ENCODE results near the gene C7orf57.

The C7orf57 gene

GRCh38 chr7:48085433-48085791, 50.1 kb downstream of the C7orf57 start:
- peak; percentile 11 for DNase-seq (ENCODE audit: low read depth)

GRCh38 chr7:48085942-48086341, 50.6 kb downstream of the C7orf57 start:
- DNase-seq (ENCODE audit: low read depth): no peak

- DNase-seq (ENCODE audit: low read depth): peak; percentile 89
Measured at GRCh38 chr7:48087349-48087748, 52.0 kb downstream of the C7orf57 start.

GRCh38 chr7:48088559-48089045, 53.3 kb downstream of the C7orf57 start:
- peak; percentile 94 for DNase-seq (ENCODE audit: low read depth)

- peak; percentile 29 for DNase-seq (ENCODE audit: low read depth)
Measured at GRCh38 chr7:48089046-48090003, 54.0 kb downstream of the C7orf57 start, which contains the start of gene UPP1. Gene UPP1 (plus strand): TSS chr7:48089265. CDS start chr7:48094784, 5,519 bp downstream.

GRCh38 chr7:48090095-48090805, 54.9 kb downstream of the C7orf57 start:
- DNase-seq (ENCODE audit: low read depth): peak; percentile 51

GRCh38 chr7:48091506-48092433, 56.4 kb downstream of the C7orf57 start:
- DNase-seq (ENCODE audit: low read depth): no peak

GRCh38 chr7:48094861-48095293, 59.5 kb downstream of the C7orf57 start:
- peak; percentile 87 for DNase-seq (ENCODE audit: low read depth)

GRCh38 chr7:48096273-48096672, 60.9 kb downstream of the C7orf57 start:
- no peak for DNase-seq (ENCODE audit: low read depth)

GRCh38 chr7:48097521-48098231, 62.3 kb downstream of the C7orf57 start:
- peak; percentile 35 for DNase-seq (ENCODE audit: low read depth)

- DNase-seq (ENCODE audit: low read depth): peak; percentile 25
Measured at GRCh38 chr7:48098846-48099245, 63.5 kb downstream of the C7orf57 start.

- no peak for DNase-seq (ENCODE audit: low read depth)
Measured at GRCh38 chr7:48099781-48100180, 64.4 kb downstream of the C7orf57 start.

GRCh38 chr7:48101352-48101751, 66.0 kb downstream of the C7orf57 start:
- DNase-seq (ENCODE audit: low read depth): no peak

- DNase-seq (ENCODE audit: low read depth): no peak
Measured at GRCh38 chr7:48101968-48102367, 66.6 kb downstream of the C7orf57 start.

GRCh38 chr7:48102530-48102929, 67.2 kb downstream of the C7orf57 start:
- no peak for DNase-seq (ENCODE audit: low read depth)

GRCh38 chr7:48105045-48105444, 69.7 kb downstream of the C7orf57 start:
- no peak for DNase-seq (ENCODE audit: low read depth)

GRCh38 chr7:48106906-48107659, 71.7 kb downstream of the C7orf57 start:
- DNase-seq (ENCODE audit: low read depth): no peak

- no peak for DNase-seq (ENCODE audit: low read depth)
Measured at GRCh38 chr7:48107926-48108472, 72.7 kb downstream of the C7orf57 start.

GRCh38 chr7:48108959-48109847, 73.9 kb downstream of the C7orf57 start:
- DNase-seq (ENCODE audit: low read depth): no peak

Measured in EH (cell line).